ENCODE results near the gene OVAAL.

The OVAAL gene

GRCh38 chr1:180558664-180559063 lies at the start of gene OVAAL:
Gene OVAAL (plus strand): TSS chr1:180558964.
- DNase-seq (ENCODE audit: low read depth) = no peak

- DNase-seq (ENCODE audit: low read depth) = no peak
Observed at GRCh38 chr1:180510882-180511281, 47.9 kb upstream of the OVAAL start.

GRCh38 chr1:180513531-180513930 lies 45.2 kb upstream of the OVAAL start:
- DNase-seq (ENCODE audit: low read depth) = no peak

- no peak for DNase-seq (ENCODE audit: low read depth)
Observed at GRCh38 chr1:180515364-180515763, 43.4 kb upstream of the OVAAL start.

GRCh38 chr1:180515857-180516388 lies 42.8 kb upstream of the OVAAL start:
- DNase-seq (ENCODE audit: low read depth) = peak; percentile 82

GRCh38 chr1:180519846-180520245 lies 38.9 kb upstream of the OVAAL start:
- DNase-seq (ENCODE audit: low read depth) = no peak

- no peak for DNase-seq (ENCODE audit: low read depth)
Observed at GRCh38 chr1:180521474-180522212, 37.1 kb upstream of the OVAAL start.

GRCh38 chr1:180522213-180522515 lies 36.6 kb upstream of the OVAAL start:
- DNase-seq (ENCODE audit: low read depth) = no peak

GRCh38 chr1:180524160-180524914 lies 34.4 kb upstream of the OVAAL start:
- DNase-seq (ENCODE audit: low read depth) = no peak

GRCh38 chr1:180524915-180525714 lies 33.6 kb upstream of the OVAAL start:
- no peak for DNase-seq (ENCODE audit: low read depth)

GRCh38 chr1:180525715-180526039 lies 33.1 kb upstream of the OVAAL start:
- DNase-seq (ENCODE audit: low read depth) = no peak

- DNase-seq (ENCODE audit: low read depth) = no peak
Observed at GRCh38 chr1:180527101-180527669, 31.6 kb upstream of the OVAAL start.

GRCh38 chr1:180528868-180529470 lies 29.8 kb upstream of the OVAAL start:
- no peak for DNase-seq (ENCODE audit: low read depth)

GRCh38 chr1:180530501-180530900 lies 28.3 kb upstream of the OVAAL start:
- peak; percentile 14 for DNase-seq (ENCODE audit: low read depth)

- no peak for DNase-seq (ENCODE audit: low read depth)
Observed at GRCh38 chr1:180532854-180533253, 25.9 kb upstream of the OVAAL start.

- DNase-seq (ENCODE audit: low read depth) = peak; percentile 27
Observed at GRCh38 chr1:180533266-180533987, 25.3 kb upstream of the OVAAL start.

GRCh38 chr1:180534214-180534613 lies 24.6 kb upstream of the OVAAL start:
- DNase-seq (ENCODE audit: low read depth) = no peak

- no peak for DNase-seq (ENCODE audit: low read depth)
Observed at GRCh38 chr1:180535418-180535999, 23.3 kb upstream of the OVAAL start.

- DNase-seq (ENCODE audit: low read depth) = no peak
Observed at GRCh38 chr1:180536821-180537372, 21.9 kb upstream of the OVAAL start.

- no peak for DNase-seq (ENCODE audit: low read depth)
Observed at GRCh38 chr1:180539136-180539535, 19.6 kb upstream of the OVAAL start.

All from fibroblast of the conjunctiva (primary cell).